WTC11 (cell line): ENCODE data around the gene GDF2. TPM values are rescaled to one million over a fixed set of nuclear protein-coding genes. Genes with fewer than 3 reads are reported as not detected.

Source experiments
- ATAC-seq: fragments of 200-7000 bp; cut with Tn5 transposase; 2 replicates; pipeline ENCODE4 v1.10.0; 2021; ENCODE audit warnings: mild to moderate bottlenecking, moderate library complexity
- CTCF ChIA-PET: fragments of 300-600 bp; sonication (Branson Sonifier 250); formaldehyde crosslinking; loops from one replicate; lab custom pipeline; 2021; ENCODE audit warnings: antibody characterized with exemption; lab: Charles Lee
- POLR2A ChIA-PET: fragments of 350-600 bp; sonication (Branson Sonifier 250); formaldehyde crosslinking; loops from one replicate; lab custom pipeline; 2021; ENCODE audit warnings: antibody characterized with exemption; lab: Charles Lee
- DNase-seq: peaks from one replicate; pipeline ENCODE4 v3.0.0; 2021; ENCODE audit warnings: low spot score
- H3K27ac Mint-ChIP-seq: 2 replicates; pipeline ENCODE4 v1.8.0; 2021; ENCODE audit warnings: mixed read lengths
- H3K27me3 Mint-ChIP-seq: 2 replicates; pipeline ENCODE4 v1.8.0; 2021; ENCODE audit warnings: low read depth, mild to moderate bottlenecking, moderate library complexity, mixed read lengths
- H3K36me3 Mint-ChIP-seq: 2 replicates; pipeline ENCODE4 v1.8.0; 2021; ENCODE audit warnings: mixed read lengths
- H3K4me1 Mint-ChIP-seq: 2 replicates; pipeline ENCODE4 v1.8.0; 2022; ENCODE audit warnings: mixed read lengths
- H3K4me3 Mint-ChIP-seq: 2 replicates; pipeline ENCODE4 v1.8.0; 2021; ENCODE audit warnings: mild to moderate bottlenecking, moderate library complexity, mixed read lengths
- H3K9me3 Mint-ChIP-seq: 2 replicates; pipeline ENCODE4 v1.8.0; 2021; ENCODE audit warnings: mixed read lengths
- FOXP1 ChIP-seq: sonication (generic); formaldehyde crosslinking; IDR thresholded peaks from 2 replicates; pipeline ENCODE4 v1.8.0; 2022; ENCODE audit warnings: missing genetic modification reagents, mild to moderate bottlenecking, moderate library complexity, borderline replicate concordance
- JAZF1 ChIP-seq: fragments of 250-450 bp; sonication (Bioruptor Pico); IDR thresholded peaks from 2 replicates; pipeline ENCODE4 v1.9.0; 2021; ENCODE audit warnings: moderate library complexity, mild to moderate bottlenecking, inconsistent platforms
- JUN ChIP-seq: sonication (generic); formaldehyde crosslinking; IDR thresholded peaks from 2 replicates; pipeline ENCODE4 v1.8.0; 2023; ENCODE audit warnings: mild to moderate bottlenecking, missing genetic modification reagents
- MXD4 ChIP-seq: fragments of 250-450 bp; sonication (Bioruptor Pico); IDR thresholded peaks from 2 replicates; pipeline ENCODE4 v1.8.0; 2021; ENCODE audit warnings: mild to moderate bottlenecking, moderate library complexity, borderline replicate concordance
- MYBL2 ChIP-seq: sonication (generic); formaldehyde crosslinking; IDR thresholded peaks from 2 replicates; pipeline ENCODE4 v1.8.1; 2023; ENCODE audit warnings: mild to moderate bottlenecking, moderate library complexity, missing genetic modification reagents
- NFYB ChIP-seq: sonication (generic); formaldehyde crosslinking; conservative IDR thresholded peaks from 2 replicates; pipeline ENCODE4 v1.8.0; 2022; ENCODE audit warnings: low read depth, missing genetic modification reagents
- ZNF219 ChIP-seq: sonication (generic); formaldehyde crosslinking; IDR thresholded peaks from 2 replicates; pipeline ENCODE4 v1.8.0; 2023; ENCODE audit warnings: missing genetic modification reagents, mild to moderate bottlenecking, borderline replicate concordance
- ZNF416 ChIP-seq: fragments of 250-450 bp; sonication (Bioruptor Pico); IDR thresholded peaks from 2 replicates; pipeline ENCODE4 v1.9.0; 2021; ENCODE audit warnings: mild to moderate bottlenecking, inconsistent platforms
- ZNF671 ChIP-seq: fragments of 250-450 bp; sonication (Bioruptor Pico); IDR thresholded peaks from 2 replicates; pipeline ENCODE4 v1.8.0; 2021; ENCODE audit warnings: mild to moderate bottlenecking
- total RNA-seq: library from RNA; stranded (reverse); gene quantifications from 3 replicates; pipeline ENCODE4 v1.2.3, GENCODE V29; 2021
- TF ChIP-seq, protein P1 (sequence below): fragments of 250-450 bp; sonication (Bioruptor Pico); IDR thresholded peaks from 2 replicates; pipeline ENCODE4 v1.9.0; 2021; ENCODE audit warnings: mild to moderate bottlenecking, borderline replicate concordance
- TF ChIP-seq, protein P2 (sequence below): sonication (generic); formaldehyde crosslinking; IDR thresholded peaks from 2 replicates; pipeline ENCODE4 v1.8.1; 2023; ENCODE audit warnings: mild to moderate bottlenecking, missing genetic modification reagents, moderate library complexity
- TF ChIP-seq, protein P3 (sequence below): sonication (generic); formaldehyde crosslinking; IDR thresholded peaks from 2 replicates; pipeline ENCODE4 v1.8.1; 2022; ENCODE audit warnings: low read depth, missing genetic modification reagents, borderline replicate concordance
- TF ChIP-seq, protein P4 (sequence below): sonication (generic); formaldehyde crosslinking; conservative IDR thresholded peaks from 2 replicates; pipeline ENCODE4 v1.8.1; 2022; ENCODE audit warnings: mild to moderate bottlenecking, missing genetic modification reagents
- TF ChIP-seq, protein P5 (sequence below): fragments of 250-450 bp; sonication (Bioruptor Pico); IDR thresholded peaks from 2 replicates; pipeline ENCODE4 v1.9.0; 2021; ENCODE audit warnings: moderate library complexity, mild to moderate bottlenecking, inconsistent platforms, borderline replicate concordance

GDF2 gene
- total RNA-seq, 1 experiment from 2014 or later = not detected

DNA sequence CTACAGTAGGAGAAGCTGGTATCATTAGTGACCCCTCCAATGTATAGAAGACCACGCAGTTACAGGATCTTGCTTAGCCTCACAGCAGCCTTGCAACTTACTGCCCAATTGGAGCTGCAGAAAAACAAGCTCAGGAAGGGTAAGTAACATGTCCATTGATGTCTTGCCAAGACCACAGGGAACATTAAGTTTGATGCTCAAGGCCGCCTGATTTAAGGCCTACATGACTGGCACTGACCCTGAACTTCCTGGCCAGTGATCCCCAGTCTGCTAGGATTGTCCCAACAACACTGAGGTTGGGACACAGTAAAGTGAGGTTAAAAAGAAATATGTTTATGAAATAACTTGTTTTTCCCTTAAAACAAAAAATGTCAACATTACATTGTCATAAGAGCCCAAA is 6.8 kb upstream of the GDF2 start (continued):
- TF ChIP-seq, protein P1, sequence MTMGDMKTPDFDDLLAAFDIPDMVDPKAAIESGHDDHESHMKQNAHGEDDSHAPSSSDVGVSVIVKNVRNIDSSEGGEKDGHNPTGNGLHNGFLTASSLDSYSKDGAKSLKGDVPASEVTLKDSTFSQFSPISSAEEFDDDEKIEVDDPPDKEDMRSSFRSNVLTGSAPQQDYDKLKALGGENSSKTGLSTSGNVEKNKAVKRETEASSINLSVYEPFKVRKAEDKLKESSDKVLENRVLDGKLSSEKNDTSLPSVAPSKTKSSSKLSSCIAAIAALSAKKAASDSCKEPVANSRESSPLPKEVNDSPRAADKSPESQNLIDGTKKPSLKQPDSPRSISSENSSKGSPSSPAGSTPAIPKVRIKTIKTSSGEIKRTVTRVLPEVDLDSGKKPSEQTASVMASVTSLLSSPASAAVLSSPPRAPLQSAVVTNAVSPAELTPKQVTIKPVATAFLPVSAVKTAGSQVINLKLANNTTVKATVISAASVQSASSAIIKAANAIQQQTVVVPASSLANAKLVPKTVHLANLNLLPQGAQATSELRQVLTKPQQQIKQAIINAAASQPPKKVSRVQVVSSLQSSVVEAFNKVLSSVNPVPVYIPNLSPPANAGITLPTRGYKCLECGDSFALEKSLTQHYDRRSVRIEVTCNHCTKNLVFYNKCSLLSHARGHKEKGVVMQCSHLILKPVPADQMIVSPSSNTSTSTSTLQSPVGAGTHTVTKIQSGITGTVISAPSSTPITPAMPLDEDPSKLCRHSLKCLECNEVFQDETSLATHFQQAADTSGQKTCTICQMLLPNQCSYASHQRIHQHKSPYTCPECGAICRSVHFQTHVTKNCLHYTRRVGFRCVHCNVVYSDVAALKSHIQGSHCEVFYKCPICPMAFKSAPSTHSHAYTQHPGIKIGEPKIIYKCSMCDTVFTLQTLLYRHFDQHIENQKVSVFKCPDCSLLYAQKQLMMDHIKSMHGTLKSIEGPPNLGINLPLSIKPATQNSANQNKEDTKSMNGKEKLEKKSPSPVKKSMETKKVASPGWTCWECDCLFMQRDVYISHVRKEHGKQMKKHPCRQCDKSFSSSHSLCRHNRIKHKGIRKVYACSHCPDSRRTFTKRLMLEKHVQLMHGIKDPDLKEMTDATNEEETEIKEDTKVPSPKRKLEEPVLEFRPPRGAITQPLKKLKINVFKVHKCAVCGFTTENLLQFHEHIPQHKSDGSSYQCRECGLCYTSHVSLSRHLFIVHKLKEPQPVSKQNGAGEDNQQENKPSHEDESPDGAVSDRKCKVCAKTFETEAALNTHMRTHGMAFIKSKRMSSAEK = no peak
- TF ChIP-seq FOXP1 (CRISPR knock-in tag) = no peak
- TF ChIP-seq ZNF416 = no peak
- no peak for TF ChIP-seq ZNF671 (CRISPR knock-in tag)
- no peak for TF ChIP-seq ZNF219 (CRISPR knock-in tag)
- no peak for TF ChIP-seq MYBL2
- TF ChIP-seq, protein P2, sequence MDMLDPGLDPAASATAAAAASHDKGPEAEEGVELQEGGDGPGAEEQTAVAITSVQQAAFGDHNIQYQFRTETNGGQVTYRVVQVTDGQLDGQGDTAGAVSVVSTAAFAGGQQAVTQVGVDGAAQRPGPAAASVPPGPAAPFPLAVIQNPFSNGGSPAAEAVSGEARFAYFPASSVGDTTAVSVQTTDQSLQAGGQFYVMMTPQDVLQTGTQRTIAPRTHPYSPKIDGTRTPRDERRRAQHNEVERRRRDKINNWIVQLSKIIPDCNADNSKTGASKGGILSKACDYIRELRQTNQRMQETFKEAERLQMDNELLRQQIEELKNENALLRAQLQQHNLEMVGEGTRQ = no peak
- TF ChIP-seq, protein P3, sequence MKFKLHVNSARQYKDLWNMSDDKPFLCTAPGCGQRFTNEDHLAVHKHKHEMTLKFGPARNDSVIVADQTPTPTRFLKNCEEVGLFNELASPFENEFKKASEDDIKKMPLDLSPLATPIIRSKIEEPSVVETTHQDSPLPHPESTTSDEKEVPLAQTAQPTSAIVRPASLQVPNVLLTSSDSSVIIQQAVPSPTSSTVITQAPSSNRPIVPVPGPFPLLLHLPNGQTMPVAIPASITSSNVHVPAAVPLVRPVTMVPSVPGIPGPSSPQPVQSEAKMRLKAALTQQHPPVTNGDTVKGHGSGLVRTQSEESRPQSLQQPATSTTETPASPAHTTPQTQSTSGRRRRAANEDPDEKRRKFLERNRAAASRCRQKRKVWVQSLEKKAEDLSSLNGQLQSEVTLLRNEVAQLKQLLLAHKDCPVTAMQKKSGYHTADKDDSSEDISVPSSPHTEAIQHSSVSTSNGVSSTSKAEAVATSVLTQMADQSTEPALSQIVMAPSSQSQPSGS = no peak
- no peak for TF ChIP-seq JUN (CRISPR knock-in tag)
- no peak for TF ChIP-seq NFYB (CRISPR knock-in tag)
- TF ChIP-seq, protein P4, sequence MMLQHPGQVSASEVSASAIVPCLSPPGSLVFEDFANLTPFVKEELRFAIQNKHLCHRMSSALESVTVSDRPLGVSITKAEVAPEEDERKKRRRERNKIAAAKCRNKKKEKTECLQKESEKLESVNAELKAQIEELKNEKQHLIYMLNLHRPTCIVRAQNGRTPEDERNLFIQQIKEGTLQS (CRISPR knock-in tag) = no peak
- TF ChIP-seq, all 79 proteins: peak for 0

DNA sequence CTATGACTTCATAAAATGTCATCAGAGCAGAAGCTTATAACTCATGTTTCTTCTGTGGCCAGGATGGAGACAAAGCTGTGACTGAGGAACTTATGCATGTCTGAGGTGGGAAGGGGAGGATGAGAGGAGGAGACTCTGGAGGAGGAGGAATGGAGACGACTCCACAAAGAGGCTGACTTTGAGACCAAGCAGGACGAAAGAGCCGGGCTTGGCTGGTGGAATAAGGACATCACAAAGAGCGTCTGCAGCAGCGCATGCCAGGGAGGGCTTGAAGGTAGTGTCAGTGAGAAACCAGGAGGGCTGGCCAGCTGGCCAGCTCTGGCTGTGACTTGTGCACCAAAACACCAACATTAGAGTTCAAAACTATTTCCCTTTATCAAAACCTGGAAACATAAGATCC is 6.1 kb upstream of the GDF2 start:
- H3K4me1 Mint-ChIP-seq = no peaks in the 10 kb centered on the region

DNA sequence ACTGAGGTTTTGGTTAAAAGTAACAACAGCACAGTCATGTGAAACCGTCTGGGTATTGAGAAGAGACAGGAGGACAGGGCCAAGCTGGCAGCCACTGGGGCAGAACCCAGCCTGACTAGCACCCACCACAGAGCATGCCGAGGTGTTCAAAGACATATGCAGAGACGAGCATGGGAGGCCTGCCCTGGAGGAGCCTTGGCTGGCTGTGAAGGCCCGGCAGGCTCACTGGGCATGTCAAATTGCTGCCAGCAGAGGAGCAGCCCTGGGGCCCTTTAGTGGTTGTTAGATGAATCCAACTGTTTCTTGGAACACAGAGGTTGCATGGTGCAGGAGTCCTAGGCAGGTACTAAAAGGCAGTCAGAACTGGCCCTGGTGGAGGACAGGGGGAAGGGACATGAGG is 5.0 kb upstream of the GDF2 start:
- Mint-ChIP-seq H3K27me3 (no peaks in the 10 kb centered on the region), H3K9me3 (peaks cover 4% of the 10 kb centered on the region), H3K27ac (no peak overlapping the region), H3K4me3 (no peak overlapping the region), H3K4me1 (no peaks in the 10 kb centered on the region), H3K36me3 (no peaks in the 10 kb centered on the region)
- ChIA-PET CTCF (interaction anchor here (1.5 to 3.0 kb wide), 2 partner anchors 23 to 293 kb away, joined by 4 to 14 read pairs; no protein-coding TSS in a partner anchor), POLR2A (no interaction called here)
- TF ChIP-seq NFYB (CRISPR knock-in tag) = no peak
- no peak for TF ChIP-seq MXD4 (CRISPR knock-in tag)
- TF ChIP-seq, protein P5, sequence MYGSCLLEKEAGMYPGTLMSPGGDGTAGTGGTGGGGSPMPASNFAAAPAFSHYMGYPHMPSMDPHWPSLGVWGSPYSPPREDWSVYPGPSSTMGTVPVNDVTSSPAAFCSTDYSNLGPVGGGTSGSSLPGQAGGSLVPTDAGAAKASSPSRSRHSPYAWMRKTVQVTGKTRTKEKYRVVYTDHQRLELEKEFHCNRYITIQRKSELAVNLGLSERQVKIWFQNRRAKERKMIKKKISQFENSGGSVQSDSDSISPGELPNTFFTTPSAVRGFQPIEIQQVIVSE (CRISPR knock-in tag) = no peak
- TF ChIP-seq MYBL2 = no peak
- DNase-seq (no peak), ATAC-seq (no peak)

More for the DNA sequence above, 6.1 kb upstream of the GDF2 start:
- ChIA-PET CTCF (interaction anchor here (1.2 to 1.5 kb wide), 2 partner anchors 25 to 291 kb away, joined by 4 to 5 read pairs; no protein-coding TSS in a partner anchor), POLR2A (no interaction called here)
- no peak for ATAC-seq
- Mint-ChIP-seq H3K9me3 (peaks cover 4% of the 10 kb centered on the region), H3K27ac (no peak overlapping the region), H3K27me3 (no peaks in the 10 kb centered on the region), H3K4me3 (no peak overlapping the region), H3K36me3 (no peaks in the 10 kb centered on the region)
- DNase-seq = no peak
- no peak for TF ChIP-seq JAZF1 (CRISPR knock-in tag)
